Spleen (tissue), 7 donors: ENCODE results near the gene PPM1B.

Source experiments
- POLR2A ChIP-seq, 3 donors: fragments of 450-650 bp; IDR thresholded peaks; one replicate each; pipeline ENCODE4 v1.5.1; 2017; ENCODE audit warnings: antibody characterized with exemption in 3 of 3, mild to moderate bottlenecking in 1 of 3
- POLR2AphosphoS5 ChIP-seq, 3 donors: sonication (generic); formaldehyde crosslinking; IDR thresholded peaks; one replicate each; pipeline ENCODE4 v1.5.1; 2017; ENCODE audit warnings: antibody characterized with exemption in 3 of 3
- TF ChIP-seq, protein P1 (sequence below), 11 experiments: fragments of 200-600 bp in 7 of 11; fragments of 450-650 bp in 4 of 11; sonication (generic) in 4 of 11; IDR thresholded peaks in 8 of 11; conservative IDR thresholded peaks in 3 of 11; 1 replicate in 7 of 11; 2 replicates in 4 of 11; pipeline versions ENCODE4 v1.4.0 to v1.8.0; 2016 to 2021; ENCODE audit warnings: antibody characterized with exemption in 11 of 11, inconsistent platforms in 4 of 11, mild to moderate bottlenecking in 1 of 11
- donor health status: DM: no; HTN: no; CAD: no; lungs with moderate emphysema.
- donor health status: DM: no; HTN: no; CAD: no.
- donor health status: DM: no; HTN: no; CAD: no.

DNA sequence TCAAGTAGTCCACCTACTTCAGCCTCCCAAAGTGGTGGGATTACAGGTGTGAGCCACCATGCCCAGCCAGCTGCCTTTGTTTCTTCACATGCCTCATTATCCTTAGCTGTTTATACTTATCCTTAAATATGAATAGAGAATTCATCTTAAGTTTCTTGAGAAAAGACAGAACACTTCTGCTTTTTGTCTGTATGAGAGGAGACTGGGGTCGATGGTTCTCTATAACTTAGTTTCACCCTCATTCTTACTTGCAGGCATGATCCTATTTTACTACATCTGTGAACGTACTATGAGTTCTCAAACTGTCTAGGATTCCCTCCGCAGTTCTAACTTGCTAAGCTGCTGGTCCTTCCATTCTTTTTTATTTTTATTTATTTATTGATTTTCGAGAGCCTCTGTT lies 20.4 kb downstream of the PPM1B start:
- TF ChIP-seq, protein P1, sequence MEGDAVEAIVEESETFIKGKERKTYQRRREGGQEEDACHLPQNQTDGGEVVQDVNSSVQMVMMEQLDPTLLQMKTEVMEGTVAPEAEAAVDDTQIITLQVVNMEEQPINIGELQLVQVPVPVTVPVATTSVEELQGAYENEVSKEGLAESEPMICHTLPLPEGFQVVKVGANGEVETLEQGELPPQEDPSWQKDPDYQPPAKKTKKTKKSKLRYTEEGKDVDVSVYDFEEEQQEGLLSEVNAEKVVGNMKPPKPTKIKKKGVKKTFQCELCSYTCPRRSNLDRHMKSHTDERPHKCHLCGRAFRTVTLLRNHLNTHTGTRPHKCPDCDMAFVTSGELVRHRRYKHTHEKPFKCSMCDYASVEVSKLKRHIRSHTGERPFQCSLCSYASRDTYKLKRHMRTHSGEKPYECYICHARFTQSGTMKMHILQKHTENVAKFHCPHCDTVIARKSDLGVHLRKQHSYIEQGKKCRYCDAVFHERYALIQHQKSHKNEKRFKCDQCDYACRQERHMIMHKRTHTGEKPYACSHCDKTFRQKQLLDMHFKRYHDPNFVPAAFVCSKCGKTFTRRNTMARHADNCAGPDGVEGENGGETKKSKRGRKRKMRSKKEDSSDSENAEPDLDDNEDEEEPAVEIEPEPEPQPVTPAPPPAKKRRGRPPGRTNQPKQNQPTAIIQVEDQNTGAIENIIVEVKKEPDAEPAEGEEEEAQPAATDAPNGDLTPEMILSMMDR (IDR thresholded peaks at IDR 0.05 in 8 of 11, conservative IDR thresholded peaks at IDR 0.05 in 3 of 11): no peak
- TF ChIP-seq POLR2A (IDR thresholded peaks at IDR 0.05) (no peak), POLR2AphosphoS5 (IDR thresholded peaks at IDR 0.05) (no peak)
